Measurements from ENCODE around the gene ETV6.

ETV6 gene

DNA sequence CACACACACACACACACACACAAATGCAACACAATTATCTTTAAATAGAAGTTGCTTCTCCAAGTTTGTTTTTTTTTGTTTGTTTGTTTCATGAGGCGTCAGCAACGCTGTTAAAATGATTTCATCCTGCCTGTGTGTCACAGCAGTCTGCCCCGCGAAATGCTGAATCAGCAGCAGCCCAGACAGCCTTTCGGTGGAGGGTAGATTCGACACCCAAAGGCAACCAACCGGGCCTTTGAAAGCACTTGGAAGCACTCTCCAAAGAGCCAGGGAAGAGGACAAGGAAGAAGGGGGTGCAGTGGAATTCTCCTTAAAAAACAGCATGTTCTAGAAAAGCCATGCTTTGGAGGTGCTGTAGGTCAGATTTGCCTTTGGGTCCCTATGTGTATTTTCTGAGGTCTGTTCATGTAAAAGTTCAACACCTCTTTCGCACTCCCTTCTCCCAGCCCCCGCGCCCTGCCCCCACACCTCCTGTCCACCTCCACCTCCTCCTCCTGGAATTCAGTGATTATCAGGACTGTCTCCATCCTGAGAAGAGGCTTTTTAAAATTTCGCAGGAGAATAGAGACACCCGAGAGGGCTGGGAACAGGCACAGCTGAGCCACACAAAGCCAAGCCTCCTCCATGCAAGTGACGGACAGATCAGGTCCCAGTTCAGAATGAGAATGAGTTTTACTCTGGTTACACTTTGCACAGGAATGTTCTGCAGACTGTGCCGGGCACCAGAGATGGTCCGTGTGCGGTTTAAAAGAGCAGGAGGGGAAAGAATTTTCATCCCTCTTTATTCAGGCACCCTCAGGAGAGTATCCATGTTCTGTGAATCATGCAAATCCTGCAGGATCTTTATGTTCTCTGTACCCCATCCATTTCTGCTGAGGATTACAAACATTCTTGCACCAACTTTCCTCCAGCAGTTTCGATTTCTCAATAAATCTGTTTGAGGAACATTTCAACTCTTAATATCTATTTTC is 177.9 kb downstream of the ETV6 start:
- no peak for DNase-seq (ENCODE audit: low read depth)

DNA sequence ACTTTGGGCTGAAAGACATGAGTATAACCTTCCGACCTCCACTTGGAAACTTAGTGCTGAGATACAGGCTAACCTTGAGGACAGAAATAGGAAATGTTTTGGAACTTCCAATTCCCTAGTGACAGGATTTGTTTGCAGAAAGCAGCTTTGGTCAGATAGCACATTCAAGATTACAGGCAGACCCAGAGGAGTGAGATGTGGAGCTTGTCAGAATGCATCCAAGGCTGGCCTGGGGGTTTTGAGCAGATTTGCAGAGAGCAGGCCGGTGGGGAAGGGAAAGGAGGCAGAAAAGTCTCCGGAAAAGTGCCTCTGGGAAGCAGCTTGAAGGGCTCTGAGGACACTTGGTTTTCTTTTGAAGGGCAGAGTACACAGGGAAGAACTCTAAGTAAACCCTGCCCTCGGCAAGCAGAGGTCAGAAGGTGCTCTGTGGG is 180.3 kb downstream of the ETV6 start:
- no peak for DNase-seq (ENCODE audit: low read depth)

DNA sequence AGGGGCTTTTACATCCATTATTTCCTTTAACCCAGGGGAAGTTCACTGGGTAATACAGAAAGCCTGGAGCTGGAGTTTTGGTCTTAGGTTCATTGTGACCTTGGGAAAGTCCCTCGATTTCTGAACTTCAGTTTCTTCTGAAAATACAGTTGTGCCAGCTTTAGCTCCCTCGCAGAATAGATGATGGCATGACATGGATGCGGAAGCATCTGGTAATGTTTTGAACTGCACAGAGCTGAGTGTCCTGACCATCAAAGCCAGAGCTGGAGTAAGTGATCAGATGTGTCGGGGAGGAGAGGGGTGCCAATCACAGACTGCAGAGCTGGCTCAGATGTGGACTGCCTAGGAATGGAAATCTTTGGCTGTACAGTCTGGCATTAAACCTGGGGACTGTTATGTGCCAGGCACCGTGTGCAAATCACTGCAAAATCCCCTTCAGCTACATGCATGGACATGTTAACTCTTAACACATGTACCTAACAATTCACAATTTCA is 180.9 kb downstream of the ETV6 start:
- DNase-seq (ENCODE audit: low read depth): no peak

DNA sequence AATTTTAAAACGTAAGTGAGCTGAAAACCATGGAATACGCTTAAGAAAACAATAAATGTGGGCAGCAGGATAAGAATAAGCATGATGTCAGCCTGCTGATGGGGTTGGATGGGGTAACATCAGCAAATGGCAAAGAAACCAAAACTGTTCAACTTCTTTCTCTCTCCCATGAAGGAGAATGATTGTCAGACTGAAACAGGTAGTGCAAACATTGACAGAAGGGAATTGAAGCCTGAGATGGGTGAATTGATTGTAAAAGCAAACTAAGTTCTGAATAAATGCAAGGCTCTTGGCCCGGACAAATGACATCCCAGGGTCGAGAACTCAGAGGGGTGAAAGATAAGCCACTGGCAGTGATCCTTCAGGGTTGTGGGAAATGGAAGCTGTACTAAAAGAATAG is 182.6 kb downstream of the ETV6 start:
- no peak for DNase-seq (ENCODE audit: low read depth)

DNA sequence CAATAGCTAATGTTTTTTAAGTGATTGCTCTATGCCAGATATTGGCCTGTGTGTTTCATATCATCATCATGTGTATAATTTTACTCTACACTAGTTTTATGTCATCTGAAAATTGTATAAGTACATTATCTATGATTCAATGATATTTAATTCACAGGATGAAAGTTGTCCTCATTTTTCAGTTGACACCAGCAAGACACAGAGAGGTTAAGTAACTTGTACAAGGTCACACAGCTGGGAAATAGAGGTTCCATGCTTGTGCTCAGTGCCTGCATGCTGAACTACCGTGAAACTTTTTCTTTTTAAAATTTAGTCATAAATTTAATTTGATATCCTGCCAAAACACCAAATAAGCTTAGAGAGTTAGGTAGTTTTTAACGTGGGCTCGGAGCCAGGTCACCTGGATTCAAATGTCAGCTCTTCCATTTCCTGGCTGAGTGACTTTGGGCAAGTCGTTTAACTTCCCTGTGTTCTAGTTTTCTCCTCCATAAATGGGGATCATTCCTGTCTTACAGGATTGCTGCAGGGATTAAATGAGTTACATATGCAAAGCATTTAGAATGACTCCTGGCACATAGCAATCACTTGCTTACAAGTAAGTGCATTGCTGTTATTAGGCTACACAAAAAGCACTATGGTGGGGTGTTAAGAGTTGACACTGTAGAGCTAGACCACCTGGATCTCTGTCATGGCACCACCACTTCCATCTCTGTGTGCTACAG is 183.9 kb downstream of the ETV6 start:
- no peak for DNase-seq (ENCODE audit: low read depth)

DNA sequence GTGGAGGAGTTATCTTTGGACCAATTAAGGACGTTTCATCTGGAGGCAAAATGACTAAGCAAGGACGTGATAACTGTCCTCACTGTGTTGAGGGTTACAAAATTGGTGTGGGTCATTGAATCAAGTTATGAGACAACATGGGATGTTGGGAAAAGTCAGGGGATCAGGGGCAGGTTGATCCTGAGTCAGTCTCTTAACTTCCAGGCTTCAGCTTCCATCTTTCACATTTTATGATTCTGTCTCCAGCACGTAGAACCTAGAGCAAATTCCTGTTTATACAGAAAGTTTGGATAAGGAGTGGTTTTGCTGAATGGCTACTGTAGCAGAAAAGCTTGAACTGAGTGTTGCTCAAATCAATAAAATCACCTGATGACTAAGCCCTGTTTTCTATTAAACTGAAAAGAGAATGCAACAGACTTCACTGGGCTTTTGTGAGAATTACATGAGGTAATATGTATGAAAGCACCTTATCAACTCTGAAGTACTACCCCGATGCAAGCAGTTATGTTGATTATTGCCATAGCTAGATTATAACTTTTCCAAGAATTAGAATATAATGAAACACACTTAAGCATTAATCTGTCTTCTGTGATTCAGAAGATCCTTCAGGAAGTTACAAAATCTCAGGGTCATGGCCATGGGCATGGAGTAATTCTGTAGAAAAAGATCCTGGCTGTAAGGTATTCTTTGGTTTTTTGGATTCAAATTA is 184.8 kb downstream of the ETV6 start:
- no peak for DNase-seq (ENCODE audit: low read depth)

DNA sequence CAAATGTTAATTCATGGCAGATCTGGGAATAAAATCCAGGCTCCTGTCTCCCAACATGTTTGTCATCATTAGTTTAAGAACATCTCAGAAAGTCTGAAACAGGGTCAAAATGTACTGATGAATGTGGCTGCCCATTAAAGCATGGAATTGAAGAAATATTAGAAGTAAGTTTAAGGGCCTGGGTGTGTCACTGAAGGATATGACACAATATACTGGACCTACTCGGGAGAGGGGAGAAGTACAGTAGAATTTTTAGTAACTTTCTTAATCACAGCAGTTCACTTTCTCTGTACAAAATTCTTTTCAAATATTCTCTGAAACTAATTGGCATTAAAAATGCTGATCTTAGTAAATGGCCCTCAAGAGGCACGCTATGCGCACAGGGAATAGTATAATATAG is 185.5 kb downstream of the ETV6 start:
- no peak for DNase-seq (ENCODE audit: low read depth)

DNA sequence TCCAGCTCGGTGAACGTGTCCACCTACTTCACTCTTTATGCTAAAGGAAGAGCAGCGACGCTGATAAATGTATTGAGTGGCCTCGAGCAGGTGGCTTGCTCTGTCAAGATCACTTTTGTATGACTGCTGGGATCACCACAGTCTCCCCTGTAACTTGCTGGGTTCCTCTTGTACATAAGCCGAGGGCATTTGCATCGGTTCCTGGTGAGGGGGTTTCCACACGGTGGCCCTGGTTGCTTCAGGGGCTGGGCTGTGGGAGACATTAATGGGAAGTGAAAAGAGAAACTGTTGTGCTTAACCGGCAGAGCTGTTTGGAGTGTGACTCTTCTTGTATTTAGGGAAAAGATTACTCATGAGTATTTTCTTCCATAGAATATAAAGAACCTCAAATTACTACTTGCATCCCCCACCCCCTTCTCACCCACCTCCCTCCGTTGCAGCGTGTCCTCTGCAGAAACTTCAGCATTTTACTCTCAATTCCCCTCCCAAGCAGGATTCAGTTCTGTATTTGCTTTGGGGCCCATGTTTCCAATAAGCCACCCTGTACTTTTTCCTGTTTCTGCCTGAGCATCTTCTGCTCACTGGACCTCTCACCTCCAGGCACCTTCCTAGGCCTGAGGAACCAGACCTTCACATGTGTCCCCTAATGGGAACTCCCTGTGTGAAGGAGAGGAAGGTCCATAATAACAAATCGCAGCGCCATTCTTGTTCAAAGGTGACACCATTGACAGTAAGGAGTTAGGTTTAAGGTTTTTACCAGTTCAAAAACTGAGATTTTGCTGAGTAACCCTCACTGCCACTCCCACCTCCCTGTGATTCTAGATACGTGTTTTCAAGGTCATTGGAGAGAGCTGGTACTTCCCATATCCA is 187.0 kb downstream of the ETV6 start:
- DNase-seq (ENCODE audit: low read depth): peak; percentile 70

DNA sequence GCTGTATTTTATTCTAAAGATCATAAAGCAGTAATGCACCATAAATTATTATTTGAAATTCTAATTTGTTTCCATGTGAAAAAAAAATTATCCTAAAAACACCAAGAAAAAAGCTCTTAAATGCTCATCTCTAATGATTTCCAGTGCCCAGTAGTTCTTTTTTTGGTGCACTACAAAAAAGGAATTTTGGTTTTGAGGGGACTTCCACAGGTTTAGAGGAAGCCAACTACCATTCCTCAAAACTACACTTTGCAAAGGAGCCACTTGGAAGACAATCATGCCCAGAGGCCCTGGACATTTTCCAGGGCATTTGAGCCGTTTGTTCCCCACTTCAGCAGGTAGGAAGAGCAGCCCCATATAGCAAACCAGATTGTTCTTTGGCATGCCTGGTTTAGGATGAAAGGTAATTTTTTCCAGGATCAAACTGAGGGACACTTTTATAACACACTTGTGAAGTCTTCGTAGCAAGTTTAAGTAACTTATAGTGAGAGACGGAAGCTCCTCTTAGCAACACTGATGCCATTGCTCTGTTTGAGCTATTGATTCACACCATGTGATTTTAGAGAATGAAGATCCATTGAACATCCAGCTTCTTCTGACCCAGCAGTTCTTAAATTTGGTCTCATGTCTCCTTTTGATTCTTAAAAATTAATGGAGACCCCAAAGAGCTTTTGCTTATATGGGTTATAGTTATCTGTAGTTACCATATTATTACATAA is 187.9 kb downstream of the ETV6 start:
- DNase-seq (ENCODE audit: low read depth): no peak

DNA sequence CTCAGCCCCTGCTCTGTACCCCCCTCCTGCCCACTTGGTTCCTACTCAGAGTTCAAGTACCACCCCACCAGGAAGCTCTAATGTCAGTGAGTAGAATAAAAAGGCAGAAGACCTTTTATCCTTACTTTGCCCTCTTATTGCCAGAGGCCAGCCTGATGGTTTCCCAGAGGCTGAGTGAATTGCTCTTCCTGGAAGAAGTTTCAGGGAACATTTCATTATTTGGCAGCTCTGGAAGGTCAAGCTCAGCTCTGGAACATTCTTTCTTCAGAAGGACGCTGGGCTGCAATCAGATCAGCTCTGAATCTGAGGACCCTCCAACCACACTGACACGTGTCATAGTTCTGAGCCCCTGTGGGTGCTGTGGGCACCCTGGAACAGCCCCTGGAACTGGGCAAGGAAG is 188.9 kb downstream of the ETV6 start:
- DNase-seq (ENCODE audit: low read depth): no peak

DNA sequence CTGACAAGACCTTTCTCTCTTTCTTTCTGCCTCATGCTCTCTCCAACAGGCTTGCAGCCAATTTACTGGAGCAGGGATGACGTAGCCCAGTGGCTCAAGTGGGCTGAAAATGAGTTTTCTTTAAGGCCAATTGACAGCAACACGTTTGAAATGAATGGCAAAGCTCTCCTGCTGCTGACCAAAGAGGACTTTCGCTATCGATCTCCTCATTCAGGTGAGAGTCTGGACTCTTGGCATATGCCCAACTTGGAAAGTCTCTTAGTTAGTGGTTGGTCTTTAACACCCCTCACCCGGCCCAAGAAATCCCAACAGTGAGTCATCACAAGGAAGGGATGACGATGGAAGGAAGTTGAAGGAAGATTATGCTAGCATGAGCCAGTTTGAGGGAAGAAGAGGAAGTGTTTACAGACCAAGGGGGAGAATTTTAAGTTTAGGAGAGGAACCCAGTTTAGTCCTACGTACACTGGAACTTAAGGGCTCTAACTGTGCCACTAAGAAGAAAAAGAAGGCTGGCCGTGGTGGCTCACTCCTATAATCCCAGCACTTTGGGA is 189.7 kb downstream of the ETV6 start:
- no peak for DNase-seq (ENCODE audit: low read depth)

DNA sequence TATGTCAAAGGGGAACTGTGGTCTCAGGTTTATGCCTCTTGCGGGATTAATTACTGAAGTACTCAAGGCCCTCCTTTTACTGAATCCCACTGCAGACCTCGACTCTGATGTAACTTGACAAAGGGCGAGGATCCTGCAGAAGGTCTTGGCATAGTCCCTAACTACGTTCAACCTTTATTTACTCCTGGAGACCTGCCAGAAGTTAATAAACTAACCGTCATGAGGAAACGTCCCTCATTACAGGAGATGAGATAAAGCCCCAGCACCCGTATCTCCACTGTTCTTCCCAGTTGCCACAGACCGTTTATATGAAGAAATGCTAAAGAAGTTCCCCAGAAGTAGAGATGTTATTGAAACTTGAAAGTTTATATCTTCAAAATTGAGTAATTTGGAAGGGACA is 190.9 kb downstream of the ETV6 start:
- DNase-seq (ENCODE audit: low read depth): no peak

DNA sequence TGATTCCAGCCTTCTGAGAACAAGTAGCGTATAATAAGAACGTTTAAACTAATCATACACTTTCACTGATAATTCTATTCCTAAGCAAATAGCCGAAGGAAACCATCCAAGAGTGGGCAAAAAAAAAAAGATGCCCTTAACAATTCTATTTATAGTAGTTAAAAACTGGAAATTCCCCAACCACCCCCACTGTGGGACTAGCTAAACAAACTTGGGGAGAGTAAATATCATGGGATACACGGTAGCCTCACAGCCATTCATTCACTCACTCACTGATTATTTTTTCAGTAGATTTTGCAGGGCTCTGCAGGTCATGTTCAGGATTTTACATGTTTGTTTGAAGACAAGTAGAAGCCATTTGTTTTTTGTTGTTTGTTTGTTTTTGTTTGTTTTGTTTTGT is 197.0 kb downstream of the ETV6 start:
- no peak for DNase-seq (ENCODE audit: low read depth)

DNA sequence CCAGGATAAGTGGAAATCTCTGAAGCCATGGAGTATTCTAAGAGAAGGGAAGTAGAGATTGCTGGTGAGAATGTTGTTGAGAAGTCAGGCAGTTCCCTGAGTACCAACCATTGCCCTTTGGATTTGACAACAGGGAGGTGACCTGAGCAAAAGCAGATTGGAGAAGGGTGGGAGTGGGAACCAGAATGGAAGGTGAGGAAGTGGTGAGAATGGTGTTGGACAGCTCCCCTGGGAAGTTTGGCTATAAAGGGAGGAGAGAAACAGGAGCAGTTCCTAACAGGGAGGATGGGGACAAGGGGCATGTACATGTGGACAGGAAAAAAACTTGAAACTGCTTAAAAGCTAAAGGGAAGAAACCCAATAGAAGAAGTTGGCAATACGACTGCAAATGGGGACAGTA is 198.1 kb downstream of the ETV6 start:
- no peak for DNase-seq (ENCODE audit: low read depth)

DNA sequence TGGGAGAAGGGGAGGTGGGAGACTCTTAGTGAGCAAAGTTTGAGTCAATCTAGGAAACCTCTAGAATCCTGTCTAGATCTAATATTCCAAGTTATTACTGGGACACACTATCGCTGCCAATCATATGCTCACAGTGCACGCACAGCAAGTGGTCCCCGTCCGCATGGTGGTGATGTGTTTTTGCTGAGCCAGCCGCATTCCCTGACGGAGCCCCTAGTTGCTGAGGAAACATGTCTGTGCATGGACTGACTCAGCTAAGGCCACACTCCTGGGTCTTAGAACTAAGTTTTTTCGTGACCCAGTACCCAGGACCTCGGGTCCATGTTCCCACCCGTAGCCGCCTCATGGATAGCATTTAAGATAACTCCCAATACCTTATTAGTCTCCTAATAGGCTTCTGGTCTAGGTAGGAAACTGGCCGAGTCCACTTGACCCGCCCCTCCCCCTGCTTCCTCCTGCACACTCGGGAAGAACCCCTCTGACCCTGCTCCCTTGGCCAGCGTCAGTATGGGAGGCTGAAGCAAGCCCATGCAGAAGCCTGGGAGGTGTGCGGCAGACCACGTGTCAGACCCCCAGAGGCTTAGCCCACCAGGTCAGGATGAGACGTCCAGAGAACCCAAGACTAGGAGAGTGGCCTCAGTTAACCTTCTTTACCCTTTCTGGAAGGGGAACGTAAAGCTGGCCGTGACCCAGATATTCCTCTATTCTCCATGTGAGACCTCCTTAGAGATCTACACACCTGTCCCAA is 200.5 kb downstream of the ETV6 start:
- no peak for DNase-seq (ENCODE audit: low read depth)

DNA sequence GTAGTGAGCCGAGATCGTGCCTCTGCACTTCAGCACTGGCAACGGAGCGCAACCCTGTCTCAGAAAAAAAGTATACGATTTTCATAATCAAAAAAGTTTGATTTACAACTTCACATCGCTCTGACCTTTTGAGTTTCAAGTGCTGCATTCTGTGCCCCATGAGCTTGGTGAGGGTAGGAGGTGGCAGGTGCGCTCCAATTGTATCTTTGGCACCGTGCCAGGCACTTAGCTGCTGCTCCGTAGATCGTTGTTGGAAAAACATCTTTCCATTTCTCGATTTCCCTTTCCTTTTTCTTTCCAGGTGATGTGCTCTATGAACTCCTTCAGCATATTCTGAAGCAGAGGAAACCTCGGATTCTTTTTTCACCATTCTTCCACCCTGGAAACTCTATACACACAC is 203.7 kb downstream of the ETV6 start:
- no peak for DNase-seq (ENCODE audit: low read depth)

DNA sequence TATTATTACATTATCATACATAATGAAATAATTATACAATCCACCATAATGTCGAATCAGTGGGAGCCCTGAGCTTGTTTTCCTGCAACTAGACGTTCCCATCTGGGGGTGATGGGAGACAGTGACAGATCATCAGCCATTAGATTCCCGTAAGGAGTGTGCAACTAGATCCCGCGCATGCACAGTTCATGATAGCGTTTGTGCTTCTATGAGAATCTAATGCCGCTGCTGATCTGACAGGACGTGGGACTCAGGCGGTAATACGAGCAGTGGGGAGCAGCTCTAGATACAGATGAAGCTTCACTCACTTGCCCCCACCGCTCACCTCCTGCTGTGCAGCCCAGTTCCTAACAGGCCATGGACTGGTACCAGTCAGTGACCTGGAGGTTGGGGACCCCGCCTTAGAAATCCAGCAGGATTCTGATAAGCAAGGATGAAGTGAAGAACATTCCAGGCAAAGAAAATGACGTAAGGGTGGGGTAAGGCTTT is 204.6 kb downstream of the ETV6 start:
- DNase-seq (ENCODE audit: low read depth): no peak

DNA sequence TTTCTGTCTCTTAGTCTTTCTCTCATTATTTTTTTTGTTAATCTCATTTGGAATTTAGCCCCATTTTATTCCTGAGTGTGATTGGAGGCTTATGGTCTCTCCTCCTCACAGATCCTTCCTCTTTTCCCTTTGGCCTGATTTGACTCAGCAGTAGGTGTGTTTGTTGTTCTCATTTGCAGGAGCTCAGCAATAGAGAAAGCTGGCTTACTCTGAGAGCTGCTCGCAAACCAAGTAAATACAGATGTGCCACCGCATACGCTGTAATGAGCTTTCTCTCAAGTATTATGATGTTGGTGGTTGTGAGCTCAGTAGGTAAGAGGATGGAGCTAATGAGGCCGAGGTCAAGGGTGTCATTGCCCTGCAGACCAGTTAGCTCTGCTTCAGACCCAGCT is 206.5 kb downstream of the ETV6 start:
- DNase-seq (ENCODE audit: low read depth): no peak

DNA sequence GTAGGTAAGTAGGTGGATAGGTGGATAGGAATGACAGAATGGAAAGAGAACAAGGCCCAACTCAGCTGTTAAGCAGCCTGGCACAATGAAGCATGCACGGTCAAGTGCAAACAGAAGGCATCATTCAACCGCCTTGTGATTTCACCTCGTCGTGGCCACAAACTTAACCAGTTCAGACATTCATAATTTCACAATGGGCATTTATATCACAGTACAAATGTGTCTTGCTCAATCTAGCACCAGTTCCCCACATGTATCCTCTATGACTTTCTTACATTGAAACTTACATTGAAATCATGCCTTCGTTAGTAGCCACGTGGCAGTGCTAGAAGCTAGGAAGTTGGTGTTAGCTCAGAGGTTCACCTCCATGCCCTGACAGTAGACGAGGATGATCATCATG is 207.5 kb downstream of the ETV6 start:
- no peak for DNase-seq (ENCODE audit: low read depth)
